Panc1 (cell line): ENCODE results near the gene IDI2.
"Not testable (repeated sequence)": the region's sequence is repeated elsewhere in the genome, so short reads cannot be mapped to it uniquely, and the experiment has no call there.

Experiments
- CTCF ChIP-seq: fragments of 450-650 bp; IDR thresholded peaks from 2 replicates; pipeline ENCODE4 v1.5.1; 2017; ENCODE audit warnings: mild to moderate bottlenecking
- POLR2AphosphoS5 ChIP-seq: IDR thresholded peaks from 2 replicates; pipeline ENCODE4 v1.6.1; 2012; ENCODE audit warnings: mild to moderate bottlenecking, low read depth, low read length, moderate library complexity
- SIN3A ChIP-seq: IDR thresholded peaks from 2 replicates; pipeline ENCODE4 v1.6.1; 2012; ENCODE audit warnings: low read depth, mild to moderate bottlenecking, low read length, moderate library complexity, borderline replicate concordance; ENCODE audit not compliant: insufficient read depth
- TCF7L2 ChIP-seq: IDR thresholded peaks from 2 replicates; pipeline ENCODE4 v1.6.1; 2011; ENCODE audit warnings: mild to moderate bottlenecking, low read depth, low read length, inconsistent platforms
- TF ChIP-seq, protein P1 (sequence below), 2 experiments: IDR thresholded peaks; 2 replicates each; pipeline ENCODE4 v1.6.1; 2011 to 2012; ENCODE audit warnings: low read depth in 2 of 2, control low read depth in 1 of 2, low read length in 1 of 2, mild to moderate bottlenecking in 1 of 2, moderate library complexity in 1 of 2; ENCODE audit not compliant: insufficient read depth in 1 of 2

GRCh38 chr10:1009947-1010346 lies 15.7 kb downstream of the IDI2 start:
- not testable (repeated sequence) for TF ChIP-seq CTCF, SIN3A, POLR2AphosphoS5, TCF7L2
- TF ChIP-seq, protein P1, sequence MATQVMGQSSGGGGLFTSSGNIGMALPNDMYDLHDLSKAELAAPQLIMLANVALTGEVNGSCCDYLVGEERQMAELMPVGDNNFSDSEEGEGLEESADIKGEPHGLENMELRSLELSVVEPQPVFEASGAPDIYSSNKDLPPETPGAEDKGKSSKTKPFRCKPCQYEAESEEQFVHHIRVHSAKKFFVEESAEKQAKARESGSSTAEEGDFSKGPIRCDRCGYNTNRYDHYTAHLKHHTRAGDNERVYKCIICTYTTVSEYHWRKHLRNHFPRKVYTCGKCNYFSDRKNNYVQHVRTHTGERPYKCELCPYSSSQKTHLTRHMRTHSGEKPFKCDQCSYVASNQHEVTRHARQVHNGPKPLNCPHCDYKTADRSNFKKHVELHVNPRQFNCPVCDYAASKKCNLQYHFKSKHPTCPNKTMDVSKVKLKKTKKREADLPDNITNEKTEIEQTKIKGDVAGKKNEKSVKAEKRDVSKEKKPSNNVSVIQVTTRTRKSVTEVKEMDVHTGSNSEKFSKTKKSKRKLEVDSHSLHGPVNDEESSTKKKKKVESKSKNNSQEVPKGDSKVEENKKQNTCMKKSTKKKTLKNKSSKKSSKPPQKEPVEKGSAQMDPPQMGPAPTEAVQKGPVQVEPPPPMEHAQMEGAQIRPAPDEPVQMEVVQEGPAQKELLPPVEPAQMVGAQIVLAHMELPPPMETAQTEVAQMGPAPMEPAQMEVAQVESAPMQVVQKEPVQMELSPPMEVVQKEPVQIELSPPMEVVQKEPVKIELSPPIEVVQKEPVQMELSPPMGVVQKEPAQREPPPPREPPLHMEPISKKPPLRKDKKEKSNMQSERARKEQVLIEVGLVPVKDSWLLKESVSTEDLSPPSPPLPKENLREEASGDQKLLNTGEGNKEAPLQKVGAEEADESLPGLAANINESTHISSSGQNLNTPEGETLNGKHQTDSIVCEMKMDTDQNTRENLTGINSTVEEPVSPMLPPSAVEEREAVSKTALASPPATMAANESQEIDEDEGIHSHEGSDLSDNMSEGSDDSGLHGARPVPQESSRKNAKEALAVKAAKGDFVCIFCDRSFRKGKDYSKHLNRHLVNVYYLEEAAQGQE (IDR thresholded peaks at IDR 0.05; ENCODE audit: insufficient read depth in 1 of 2, low read depth in 2 of 2, low read length in 1 of 2) = not testable (repeated sequence)
